ENCODE measurements around the gene MAGI1. TPM values are rescaled to one million over a fixed set of nuclear protein-coding genes. Genes with fewer than 3 reads are reported as not detected.
A peak's percentile ranks its signal among the peaks of the same experiment; 100 is the strongest.

Gene MAGI1
- total RNA-seq, 2 donors from 2014 or later: 38.6 to 45.1 TPM

- no peak overlapping the region for H3K4me3 ChIP-seq (ENCODE audit: low read length)
- Mint-ChIP-seq H3K27me3 (ENCODE audit: insufficient read depth) (no peaks in the 10 kb centered on the region), H3K4me1 (peaks cover 25% of the 10 kb centered on the region), H3K9me3 (no peaks in the 10 kb centered on the region), H3K4me3 (no peak overlapping the region), H3K36me3 (ENCODE audit: low read depth) (no peaks in the 10 kb centered on the region), H3K27ac (no peak overlapping the region)
- DNase-seq: peak; percentile 61
- H3K36me3 ChIP-seq (ENCODE audit: control insufficient read depth, insufficient read depth, low read length): no peaks in the 10 kb centered on the region
- no peaks in the 10 kb centered on the region for H3K9me3 ChIP-seq (ENCODE audit: control insufficient read depth, low read length)
- WGBS, 2 experiments (ENCODE audit: insufficient coverage in 1 of 2, insufficient read length in 1 of 2): 50 to 52% methylated on average over 3 to 13 of the region's 13 CpGs
- H3K9ac ChIP-seq (ENCODE audit: extremely low read depth, low read length, poor library complexity, severe bottlenecking): no peak overlapping the region
- TF ChIP-seq, protein P1, sequence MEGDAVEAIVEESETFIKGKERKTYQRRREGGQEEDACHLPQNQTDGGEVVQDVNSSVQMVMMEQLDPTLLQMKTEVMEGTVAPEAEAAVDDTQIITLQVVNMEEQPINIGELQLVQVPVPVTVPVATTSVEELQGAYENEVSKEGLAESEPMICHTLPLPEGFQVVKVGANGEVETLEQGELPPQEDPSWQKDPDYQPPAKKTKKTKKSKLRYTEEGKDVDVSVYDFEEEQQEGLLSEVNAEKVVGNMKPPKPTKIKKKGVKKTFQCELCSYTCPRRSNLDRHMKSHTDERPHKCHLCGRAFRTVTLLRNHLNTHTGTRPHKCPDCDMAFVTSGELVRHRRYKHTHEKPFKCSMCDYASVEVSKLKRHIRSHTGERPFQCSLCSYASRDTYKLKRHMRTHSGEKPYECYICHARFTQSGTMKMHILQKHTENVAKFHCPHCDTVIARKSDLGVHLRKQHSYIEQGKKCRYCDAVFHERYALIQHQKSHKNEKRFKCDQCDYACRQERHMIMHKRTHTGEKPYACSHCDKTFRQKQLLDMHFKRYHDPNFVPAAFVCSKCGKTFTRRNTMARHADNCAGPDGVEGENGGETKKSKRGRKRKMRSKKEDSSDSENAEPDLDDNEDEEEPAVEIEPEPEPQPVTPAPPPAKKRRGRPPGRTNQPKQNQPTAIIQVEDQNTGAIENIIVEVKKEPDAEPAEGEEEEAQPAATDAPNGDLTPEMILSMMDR (conservative IDR thresholded peaks at IDR 0.05): no peak
- H3K27me3 ChIP-seq (ENCODE audit: control insufficient read depth, insufficient read depth, low read length, poor library complexity, severe bottlenecking): no peaks in the 10 kb centered on the region
- no peaks in the 10 kb centered on the region for H3K4me1 ChIP-seq (ENCODE audit: control insufficient read depth, insufficient read depth, low read length)
- peak overlapping the region; percentile 78 for H3K27ac ChIP-seq (ENCODE audit: low read depth, low read length)
These were observed 559.9 kb downstream of the MAGI1 start for GRCh38 chr3:65478551-65479500.

GRCh38 chr3:65473736-65474135, 565.0 kb downstream of the MAGI1 start:
- no peak for DNase-seq

GRCh38 chr3:65472501-65472900, 566.2 kb downstream of the MAGI1 start:
- H3K9me3 Mint-ChIP-seq: no peaks in the 10 kb centered on the region

More at GRCh38 chr3:65473736-65474135, 565.0 kb downstream of the MAGI1 start:
- Histone ChIP-seq H3K9me3 (ENCODE audit: control insufficient read depth, low read length) (no peaks in the 10 kb centered on the region), H3K4me3 (ENCODE audit: low read length) (no peak overlapping the region), H3K27me3 (ENCODE audit: control insufficient read depth, insufficient read depth, low read length, poor library complexity, severe bottlenecking) (no peaks in the 10 kb centered on the region), H3K36me3 (ENCODE audit: control insufficient read depth, insufficient read depth, low read length) (peaks cover 4% of the 10 kb centered on the region), H3K27ac (ENCODE audit: low read depth, low read length) (no peak overlapping the region), H3K9ac (ENCODE audit: extremely low read depth, low read length, poor library complexity, severe bottlenecking) (no peak overlapping the region), H3K4me1 (ENCODE audit: control insufficient read depth, insufficient read depth, low read length) (no peaks in the 10 kb centered on the region)
- 81 to 86% methylated on average over 2 to 3 of the region's 3 CpGs for WGBS, 2 experiments (ENCODE audit: insufficient coverage in 1 of 2, insufficient read length in 1 of 2)
- TF ChIP-seq, protein P1 (conservative IDR thresholded peaks at IDR 0.05): no peak
- Mint-ChIP-seq H3K27ac (no peak overlapping the region), H3K36me3 (ENCODE audit: low read depth) (no peaks in the 10 kb centered on the region), H3K4me3 (no peak overlapping the region), H3K9me3 (no peaks in the 10 kb centered on the region), H3K4me1 (peaks cover under 1% of the 10 kb centered on the region), H3K27me3 (ENCODE audit: insufficient read depth) (no peaks in the 10 kb centered on the region)

More at GRCh38 chr3:65472501-65472900, 566.2 kb downstream of the MAGI1 start:
- Histone ChIP-seq H3K36me3 (ENCODE audit: control insufficient read depth, insufficient read depth, low read length) (peaks cover 4% of the 10 kb centered on the region), H3K4me1 (ENCODE audit: control insufficient read depth, insufficient read depth, low read length) (no peaks in the 10 kb centered on the region), H3K4me3 (ENCODE audit: low read length) (no peak overlapping the region), H3K27me3 (ENCODE audit: control insufficient read depth, insufficient read depth, low read length, poor library complexity, severe bottlenecking) (no peaks in the 10 kb centered on the region), H3K27ac (ENCODE audit: low read depth, low read length) (no peak overlapping the region), H3K9me3 (ENCODE audit: control insufficient read depth, low read length) (no peaks in the 10 kb centered on the region), H3K9ac (ENCODE audit: extremely low read depth, low read length, poor library complexity, severe bottlenecking) (no peak overlapping the region)
- no peaks in the 10 kb centered on the region for H3K4me1 Mint-ChIP-seq
- DNase-seq: no peak
- TF ChIP-seq, protein P1 (conservative IDR thresholded peaks at IDR 0.05): no peak
- no peaks in the 10 kb centered on the region for H3K36me3 Mint-ChIP-seq (ENCODE audit: low read depth)
- no peaks in the 10 kb centered on the region for H3K27me3 Mint-ChIP-seq (ENCODE audit: insufficient read depth)
- H3K27ac Mint-ChIP-seq: no peak overlapping the region
- 87 to 100% methylated on average over 3 of the region's 3 CpGs for WGBS, 2 experiments (ENCODE audit: insufficient coverage in 1 of 2, insufficient read length in 1 of 2)
- H3K4me3 Mint-ChIP-seq: no peak overlapping the region
